Lung (tissue), 12 donors: ENCODE results near the gene DHDH. TPM values are rescaled to one million over a fixed set of nuclear protein-coding genes. Genes with fewer than 3 reads are reported as not detected.

ENCODE experiments used
- ATAC-seq: fragments of 200-7000 bp; cut with Tn5 transposase; one replicate; pipeline ENCODE4 v1.9.1; 2020; ENCODE audit warnings: moderate number of reproducible peaks; ENCODE audit not compliant: insufficient read depth, low FRiP score
- DNase-seq, 3 donors: peaks; one replicate each; pipeline ENCODE4 v3.0.0-alpha.2; 2013 to 2017
- H3K27ac ChIP-seq, 2 donors: one replicate each; pipeline ENCODE4 v1.5.1; 2013; ENCODE audit warnings: mild to moderate bottlenecking in 2 of 2, moderate library complexity in 2 of 2, control low read depth in 1 of 2, inconsistent platforms in 1 of 2, low read depth in 1 of 2, low read length in 1 of 2
- H3K27me3 ChIP-seq, 3 donors: one replicate each; pipeline ENCODE4 v1.5.1; 2013; ENCODE audit warnings: low read length in 2 of 3; ENCODE audit not compliant: control insufficient read depth in 3 of 3, insufficient read depth in 3 of 3
- H3K36me3 ChIP-seq, 4 donors: one replicate each; pipeline ENCODE4 v1.5.1; 2013; ENCODE audit warnings: low read length in 4 of 4, mild to moderate bottlenecking in 1 of 4, moderate library complexity in 1 of 4; ENCODE audit not compliant: control insufficient read depth in 4 of 4, insufficient read depth in 4 of 4
- H3K4me1 ChIP-seq, 5 donors: one replicate each; pipeline ENCODE4 v1.5.1; 2013; ENCODE audit warnings: low read length in 5 of 5, mild to moderate bottlenecking in 2 of 5, moderate library complexity in 1 of 5; ENCODE audit not compliant: control insufficient read depth in 5 of 5, insufficient read depth in 5 of 5
- H3K4me3 ChIP-seq: one replicate; pipeline ENCODE4 v1.5.1; 2013; ENCODE audit warnings: mild to moderate bottlenecking, control low read depth, moderate library complexity
- H3K9ac ChIP-seq, 2 donors: one replicate each; pipeline ENCODE4 v1.5.1; 2013; ENCODE audit warnings: low read length in 2 of 2, control low read depth in 1 of 2; ENCODE audit not compliant: insufficient read depth in 1 of 2
- H3K9me3 ChIP-seq, 4 donors: one replicate each; pipeline ENCODE4 v1.5.1; 2013; ENCODE audit warnings: low read length in 3 of 4, mild to moderate bottlenecking in 1 of 4, moderate library complexity in 1 of 4; ENCODE audit not compliant: control insufficient read depth in 4 of 4, insufficient read depth in 3 of 4
- WGBS, 2 donors: extraction: QIAGEN DNeasy Blood & Tissue Kit; methylation state at CpG; one replicate each; pipeline ENCODE4 v1.1.7; 2013; 5-methylcytosine and 5-hydroxymethylcytosine counted together
- polyA plus RNA-seq, 2 donors: library from polyadenylated mRNA; stranded (reverse); fragments of 200-250 nt; gene quantifications; one replicate each; pipeline ENCODE4 v1.2.1, GENCODE V29; 2013
- total RNA-seq, 2 donors: library from RNA; depleted of rRNA in 1 of 2; stranded (reverse); fragments of >200 nt in 1 of 2; gene quantifications; one replicate each; pipeline ENCODE4 v1.2.1, GENCODE V29; 2014 to 2021
- TF ChIP-seq, protein P1 (sequence below): IDR thresholded peaks from 2 replicates; pipeline ENCODE4 v1.5.1; 2012; ENCODE audit warnings: mild to moderate bottlenecking; ENCODE audit errors: control extremely low read depth, extremely low read depth
- donor health status: control.
- donor health status: control.
- donor health status: Bipolar disorder and iron deficiency.
- donor health status: healthy.
- donor health status: DM: yes; HTN: yes; CAD: no.

The DHDH gene
- total and polyA plus RNA-seq, 4 donors, result 0.51 to 6.0 (median 1.9) TPM

DNA sequence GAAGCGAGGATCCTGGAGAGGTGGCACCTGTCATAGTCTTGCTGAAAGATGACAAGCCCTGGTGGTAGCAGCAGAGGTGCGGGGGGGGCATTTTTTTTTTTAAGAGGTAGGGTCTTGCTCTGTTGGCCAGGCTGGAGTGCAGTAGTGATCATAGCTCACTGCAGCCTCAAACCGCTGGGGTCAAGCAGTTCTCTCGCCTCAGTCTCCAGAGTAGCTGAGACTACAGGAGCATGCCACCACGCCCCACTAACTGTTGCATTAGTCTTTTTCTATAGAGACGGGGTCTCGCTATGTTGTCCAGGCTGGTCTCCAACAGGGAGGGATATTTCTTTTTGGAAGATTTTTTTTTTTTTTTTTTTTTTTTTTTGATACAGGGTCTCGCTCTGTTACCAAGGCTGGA lies 24.5 kb downstream of the DHDH start:
- H3K27me3 ChIP-seq, result no peaks in the 10 kb centered on the region
- no peaks in the 10 kb centered on the region for H3K9me3 ChIP-seq
- no peak overlapping the region for H3K4me3 ChIP-seq
- WGBS, 2 donors, result 97% methylated on average over 8 of the region's 8 CpGs
- H3K27ac ChIP-seq, result no peak overlapping the region
- no peak for DNase-seq
- H3K36me3 ChIP-seq, result peaks cover 0 to 7% (median under 1%) of the 10 kb centered on the region in 4 donors
- TF ChIP-seq, protein P1, sequence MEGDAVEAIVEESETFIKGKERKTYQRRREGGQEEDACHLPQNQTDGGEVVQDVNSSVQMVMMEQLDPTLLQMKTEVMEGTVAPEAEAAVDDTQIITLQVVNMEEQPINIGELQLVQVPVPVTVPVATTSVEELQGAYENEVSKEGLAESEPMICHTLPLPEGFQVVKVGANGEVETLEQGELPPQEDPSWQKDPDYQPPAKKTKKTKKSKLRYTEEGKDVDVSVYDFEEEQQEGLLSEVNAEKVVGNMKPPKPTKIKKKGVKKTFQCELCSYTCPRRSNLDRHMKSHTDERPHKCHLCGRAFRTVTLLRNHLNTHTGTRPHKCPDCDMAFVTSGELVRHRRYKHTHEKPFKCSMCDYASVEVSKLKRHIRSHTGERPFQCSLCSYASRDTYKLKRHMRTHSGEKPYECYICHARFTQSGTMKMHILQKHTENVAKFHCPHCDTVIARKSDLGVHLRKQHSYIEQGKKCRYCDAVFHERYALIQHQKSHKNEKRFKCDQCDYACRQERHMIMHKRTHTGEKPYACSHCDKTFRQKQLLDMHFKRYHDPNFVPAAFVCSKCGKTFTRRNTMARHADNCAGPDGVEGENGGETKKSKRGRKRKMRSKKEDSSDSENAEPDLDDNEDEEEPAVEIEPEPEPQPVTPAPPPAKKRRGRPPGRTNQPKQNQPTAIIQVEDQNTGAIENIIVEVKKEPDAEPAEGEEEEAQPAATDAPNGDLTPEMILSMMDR, result no peak
- peaks cover 0 to 18% (median 6%) of the 10 kb centered on the region in 5 donors for H3K4me1 ChIP-seq
- no peak for ATAC-seq
- H3K9ac ChIP-seq, result no peak overlapping the region

DNA sequence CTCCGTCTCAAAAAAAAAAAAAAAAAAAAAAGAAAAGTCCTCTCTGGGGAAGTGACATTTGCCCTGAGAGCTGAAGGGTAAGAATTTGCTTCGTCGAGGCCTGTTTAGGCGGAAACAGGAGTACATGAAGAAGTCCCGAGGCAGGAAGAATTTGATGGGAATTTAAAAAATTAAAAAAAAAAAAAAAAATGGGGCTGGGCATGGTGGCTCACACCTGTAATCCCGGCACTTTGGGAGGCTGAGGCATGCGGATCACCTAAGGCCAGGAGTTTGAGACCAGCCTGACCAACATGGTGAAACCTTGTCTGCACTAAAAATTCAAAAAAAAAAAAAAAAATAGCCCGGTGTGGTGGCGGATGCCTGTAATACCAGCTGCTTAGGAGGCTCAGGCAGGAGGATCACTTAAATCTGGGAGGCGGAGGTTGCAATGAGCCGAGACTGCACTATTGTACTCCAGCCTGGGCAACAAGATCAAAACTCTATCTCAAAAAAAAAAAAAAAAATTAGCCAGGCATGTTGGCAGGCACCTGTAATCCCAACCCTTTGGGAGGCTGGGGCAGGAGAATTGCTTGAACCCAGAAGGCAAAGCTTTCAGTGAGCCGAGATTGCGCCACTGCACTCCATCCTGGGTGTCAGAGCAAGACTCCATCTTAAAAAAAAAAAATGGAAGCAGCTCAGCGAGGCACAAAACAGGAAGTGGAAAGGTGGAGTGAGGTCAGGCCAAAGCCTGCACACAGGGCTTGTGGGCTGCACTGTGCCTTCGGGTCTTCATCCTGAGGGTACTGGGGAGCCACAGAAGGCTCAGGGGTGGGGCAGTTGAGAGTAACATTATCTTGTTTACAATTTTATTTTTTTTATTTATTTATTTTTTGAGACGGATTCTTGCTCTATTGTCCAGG lies 26.1 kb downstream of the DHDH start:
- Histone ChIP-seq H3K27me3 (no peaks in the 10 kb centered on the region), H3K9me3 (no peaks in the 10 kb centered on the region), H3K4me3 (no peak overlapping the region), H3K9ac (no peak overlapping the region), H3K36me3 (peaks cover 0 to 7% (median under 1%) of the 10 kb centered on the region in 4 donors), H3K4me1 (peaks cover 4 to 33% (median 11%) of the 10 kb centered on the region in 5 donors), H3K27ac (no peak overlapping the region)
- DNase-seq, result no peak
- ATAC-seq, result no peak
- WGBS, 2 donors, result 70 to 81% methylated on average over 16 of the region's 16 CpGs
- TF ChIP-seq, protein P1, result no peak

DNA sequence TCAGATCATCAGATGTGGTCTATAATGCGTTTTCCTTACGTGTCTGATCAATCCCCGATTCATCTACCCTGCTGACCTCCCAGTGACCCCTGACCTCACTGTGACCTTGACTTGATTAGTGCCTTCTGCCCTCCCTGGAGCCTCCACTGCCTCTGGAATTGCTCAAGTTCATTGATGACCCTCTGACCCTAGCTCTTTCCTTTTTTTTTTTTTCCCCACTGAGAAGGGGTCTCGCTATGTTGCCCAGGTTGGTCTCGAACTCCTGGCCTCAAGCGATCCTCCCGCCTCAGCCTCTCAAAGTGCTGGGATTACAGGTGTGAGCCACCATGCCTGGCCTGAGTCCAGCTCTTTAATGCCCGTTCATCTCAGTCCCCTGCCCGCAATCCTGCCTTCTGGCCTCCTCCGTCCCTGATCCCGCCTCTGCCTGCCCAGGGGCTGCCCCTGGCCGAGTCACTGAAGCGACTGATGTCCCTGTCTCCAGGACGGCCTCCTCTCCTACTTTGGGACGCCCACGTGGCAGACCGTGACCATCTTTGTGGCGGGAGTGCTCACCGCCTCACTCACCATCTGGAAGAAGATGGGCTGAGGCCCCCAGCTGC lies 27.7 kb downstream of the DHDH start:
- DNase-seq (no peak), ATAC-seq (no peak)
- Histone ChIP-seq H3K9ac (no peak overlapping the region), H3K9me3 (no peaks in the 10 kb centered on the region), H3K27ac (no peak overlapping the region), H3K4me1 (peaks cover 5 to 27% (median 12%) of the 10 kb centered on the region in 5 donors), H3K27me3 (no peaks in the 10 kb centered on the region), H3K36me3 (peaks cover 0 to 7% (median 4%) of the 10 kb centered on the region in 4 donors), H3K4me3 (no peak overlapping the region)
- WGBS, 2 donors, result 88 to 90% methylated on average over 19 of the region's 19 CpGs
- TF ChIP-seq, protein P1, result no peak
